ENCODE measurements around the gene CACNG6.

DNA sequence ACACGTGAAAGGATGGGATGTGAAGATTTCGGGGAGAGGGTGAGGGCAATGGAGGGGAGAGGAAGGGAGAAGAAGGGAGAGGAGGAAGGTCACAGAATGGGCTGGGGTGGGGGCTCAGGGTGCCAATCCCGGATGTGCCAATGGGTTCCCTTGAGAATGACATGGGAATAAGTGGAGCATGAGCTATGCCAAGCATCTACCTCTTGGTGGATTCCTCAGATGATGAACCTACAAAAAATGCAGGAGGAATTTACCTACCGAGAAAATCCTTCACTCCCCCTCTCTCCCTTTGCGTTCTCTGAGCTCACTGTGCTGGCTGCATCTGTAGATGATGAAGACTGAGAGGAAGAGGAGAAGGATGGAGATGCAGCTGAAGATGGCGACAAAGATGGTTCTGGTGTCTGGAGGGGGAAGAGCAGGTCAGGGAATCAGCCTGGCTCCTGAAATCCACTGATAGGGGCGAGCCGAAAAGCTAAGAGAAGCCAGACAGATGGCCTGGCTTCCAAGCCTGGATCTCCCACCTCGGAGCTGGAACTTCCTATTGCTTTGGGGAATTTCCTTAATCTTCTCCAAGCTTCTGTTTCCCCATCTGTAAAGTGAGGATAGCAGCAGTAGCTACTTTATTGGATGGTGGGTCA is 50.7 kb downstream of the CACNG6 start:
- TF ChIP-seq, protein P1, sequence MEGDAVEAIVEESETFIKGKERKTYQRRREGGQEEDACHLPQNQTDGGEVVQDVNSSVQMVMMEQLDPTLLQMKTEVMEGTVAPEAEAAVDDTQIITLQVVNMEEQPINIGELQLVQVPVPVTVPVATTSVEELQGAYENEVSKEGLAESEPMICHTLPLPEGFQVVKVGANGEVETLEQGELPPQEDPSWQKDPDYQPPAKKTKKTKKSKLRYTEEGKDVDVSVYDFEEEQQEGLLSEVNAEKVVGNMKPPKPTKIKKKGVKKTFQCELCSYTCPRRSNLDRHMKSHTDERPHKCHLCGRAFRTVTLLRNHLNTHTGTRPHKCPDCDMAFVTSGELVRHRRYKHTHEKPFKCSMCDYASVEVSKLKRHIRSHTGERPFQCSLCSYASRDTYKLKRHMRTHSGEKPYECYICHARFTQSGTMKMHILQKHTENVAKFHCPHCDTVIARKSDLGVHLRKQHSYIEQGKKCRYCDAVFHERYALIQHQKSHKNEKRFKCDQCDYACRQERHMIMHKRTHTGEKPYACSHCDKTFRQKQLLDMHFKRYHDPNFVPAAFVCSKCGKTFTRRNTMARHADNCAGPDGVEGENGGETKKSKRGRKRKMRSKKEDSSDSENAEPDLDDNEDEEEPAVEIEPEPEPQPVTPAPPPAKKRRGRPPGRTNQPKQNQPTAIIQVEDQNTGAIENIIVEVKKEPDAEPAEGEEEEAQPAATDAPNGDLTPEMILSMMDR (IDR thresholded peaks at IDR 0.05 in 8 of 11, conservative IDR thresholded peaks at IDR 0.05 in 3 of 11), result no peak
- TF ChIP-seq POLR2A (IDR thresholded peaks at IDR 0.05) (no peak), POLR2AphosphoS5 (IDR thresholded peaks at IDR 0.05) (no peak)
